GM12872 (cell line): ENCODE results near the gene MYO9B.

ENCODE experiments used
- CTCF ChIP-seq: IDR thresholded peaks from 3 replicates; pipeline ENCODE4 v1.5.1; 2011; ENCODE audit warnings: low read depth, mild to moderate bottlenecking, low read length, moderate library complexity; ENCODE audit not compliant: insufficient read depth

The MYO9B gene

DNA sequence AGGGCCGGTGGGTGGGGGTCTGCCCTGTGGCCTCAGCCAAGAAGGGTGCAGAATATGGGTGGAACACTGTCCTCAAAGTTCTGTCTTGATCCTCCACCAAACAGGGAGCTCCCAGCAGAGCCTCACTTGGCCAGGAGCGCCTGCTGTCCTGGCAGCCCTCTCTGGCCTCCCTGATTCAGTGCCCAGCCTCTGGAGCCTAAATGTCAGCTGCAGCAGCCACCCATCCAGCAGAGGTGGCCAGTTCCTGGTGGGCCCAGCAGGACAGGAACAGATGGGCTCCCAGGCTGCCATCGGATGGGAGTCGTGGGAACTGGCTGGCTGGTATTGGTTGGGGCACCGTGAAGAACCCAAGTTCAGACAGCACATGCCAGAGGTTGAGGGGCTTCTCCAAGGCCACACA, 137.8 kb downstream of the MYO9B start:
- no peak for TF ChIP-seq CTCF

- TF ChIP-seq CTCF, result no peak
Measured at GRCh38 chr19:17214508-17215126, 139.0 kb downstream of the MYO9B start.

DNA sequence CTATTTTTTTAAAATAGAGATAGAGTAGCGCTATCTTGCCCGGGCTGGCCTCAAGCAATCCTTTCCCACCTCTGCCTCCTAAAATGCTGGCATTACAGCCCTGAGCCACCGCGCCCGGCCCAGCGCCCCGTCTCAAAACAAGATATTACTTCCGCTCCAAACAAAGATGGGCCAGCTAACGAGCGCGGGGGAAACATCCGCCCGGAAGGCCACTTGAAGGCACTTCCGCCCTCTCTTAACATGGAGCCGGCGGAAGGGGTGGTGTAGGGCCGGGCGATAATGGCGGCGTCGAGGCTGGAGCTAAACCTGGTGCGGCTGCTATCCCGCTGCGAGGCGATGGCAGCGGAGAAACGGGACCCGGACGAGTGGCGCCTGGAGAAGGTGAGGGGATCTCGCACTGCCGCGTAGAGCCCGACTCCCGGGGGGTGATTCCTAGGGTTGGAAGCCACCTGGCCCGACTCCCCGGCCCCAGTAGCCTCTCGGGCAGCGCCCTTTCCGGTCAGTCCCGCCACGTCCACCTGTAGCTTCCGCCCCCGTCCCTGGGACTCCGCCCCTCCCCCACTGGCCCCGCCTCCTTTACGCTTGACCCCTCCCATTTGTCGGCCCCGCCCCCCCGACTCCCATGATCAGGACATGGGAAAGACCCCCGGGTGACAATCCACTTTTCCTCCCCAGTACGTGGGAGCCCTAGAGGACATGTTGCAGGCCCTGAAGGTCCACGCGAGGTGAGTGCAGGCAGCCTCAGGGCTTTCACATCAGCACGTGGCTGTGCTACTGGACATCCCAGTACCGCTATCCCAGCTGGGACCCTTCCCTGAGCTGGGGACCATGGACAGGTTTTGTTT, 139.8 kb downstream of the MYO9B start, which contains the start of gene USE1:
Gene USE1, plus strand, starts transcription at position 231 of the 845 bp plus-strand sequence. Its CDS starts 49 bp downstream, at position 280.
- no peak for TF ChIP-seq CTCF

- TF ChIP-seq CTCF, result no peak
Measured at GRCh38 chr19:17216058-17216670, 140.6 kb downstream of the MYO9B start.

- no peak for TF ChIP-seq CTCF
Measured at GRCh38 chr19:17219286-17219685, 143.7 kb downstream of the MYO9B start.

GRCh38 chr19:17220207-17220758, 144.7 kb downstream of the MYO9B start:
- no peak for TF ChIP-seq CTCF

- TF ChIP-seq CTCF, result no peak
Measured at GRCh38 chr19:17225053-17225452, 149.5 kb downstream of the MYO9B start.
